KMS-11 (cell line): ENCODE results near the gene MACROD2.

Experiments used
- H2AFZ ChIP-seq: fragments of 200-600 bp; sonication (generic); 2 replicates; pipeline ENCODE4 v1.6.1; 2016; ENCODE audit warnings: antibody characterized with exemption, mixed run types, low read depth
- H3K27ac ChIP-seq: fragments of 200-600 bp; sonication (generic); 2 replicates; pipeline ENCODE4 v1.6.1; 2016; ENCODE audit warnings: mild to moderate bottlenecking, mixed run types
- H3K27me3 ChIP-seq: fragments of 200-600 bp; sonication (generic); 2 replicates; pipeline ENCODE4 v1.6.1; 2017; ENCODE audit warnings: mild to moderate bottlenecking, low read depth, mixed run types, moderate library complexity; ENCODE audit not compliant: insufficient read depth
- H3K36me3 ChIP-seq: fragments of 200-600 bp; sonication (generic); 2 replicates; pipeline ENCODE4 v1.6.1; 2017; ENCODE audit warnings: mild to moderate bottlenecking, mixed run types; ENCODE audit not compliant: insufficient read depth
- H3K4me1 ChIP-seq: fragments of 200-600 bp; sonication (generic); 2 replicates; pipeline ENCODE4 v1.6.1; 2016; ENCODE audit warnings: mild to moderate bottlenecking, low read depth, mixed run types; ENCODE audit not compliant: poor library complexity, severe bottlenecking
- H3K4me2 ChIP-seq: fragments of 200-600 bp; sonication (generic); 2 replicates; pipeline ENCODE4 v1.7.0; 2016; ENCODE audit warnings: mild to moderate bottlenecking, mixed run types
- H3K4me3 ChIP-seq: fragments of 200-600 bp; sonication (generic); IDR thresholded peaks from 2 replicates; pipeline ENCODE4 v1.6.1; 2017; ENCODE audit warnings: low read depth, low read length, mixed read lengths; ENCODE audit not compliant: insufficient read depth
- H3K79me2 ChIP-seq: fragments of 200-600 bp; sonication (generic); 2 replicates; pipeline ENCODE4 v1.6.1; 2016; ENCODE audit warnings: low read depth, mixed run types; ENCODE audit not compliant: insufficient read depth
- H3K9ac ChIP-seq: fragments of 200-600 bp; sonication (generic); 2 replicates; pipeline ENCODE4 v1.6.1; 2016; ENCODE audit warnings: mild to moderate bottlenecking, mixed run types
- H4K20me1 ChIP-seq: fragments of 200-600 bp; sonication (generic); 2 replicates; pipeline ENCODE4 v1.6.1; 2016; ENCODE audit warnings: mild to moderate bottlenecking, mixed run types; ENCODE audit not compliant: insufficient read depth
- CTCF ChIP-seq: fragments of 200-600 bp; sonication (generic); conservative IDR thresholded peaks from 2 replicates; pipeline ENCODE4 v1.6.1; 2017; ENCODE audit warnings: low read depth, mild to moderate bottlenecking, antibody characterized with exemption, low read length, moderate library complexity, mixed read lengths

Gene MACROD2

GRCh38 chr20:14879020-14879697, 883.8 kb downstream of the MACROD2 start:
- Histone ChIP-seq H3K9ac (no peak overlapping the region), H3K4me2 (no peak overlapping the region), H3K4me1 (peaks cover 11% of the 10 kb centered on the region), H3K79me2 (no peaks in the 10 kb centered on the region), H3K36me3 (no peaks in the 10 kb centered on the region), H2AFZ (no peak overlapping the region), H4K20me1 (no peaks in the 10 kb centered on the region), H3K4me3 (no peak overlapping the region), H3K27ac (no peak overlapping the region), H3K27me3 (no peaks in the 10 kb centered on the region)
- no peak for TF ChIP-seq CTCF

- H3K4me3 ChIP-seq: no peak overlapping the region
- H4K20me1 ChIP-seq: no peaks in the 10 kb centered on the region
- H3K27ac ChIP-seq: no peak overlapping the region
- no peak for TF ChIP-seq CTCF
- H3K36me3 ChIP-seq: no peaks in the 10 kb centered on the region
- no peak overlapping the region for H3K9ac ChIP-seq
- no peaks in the 10 kb centered on the region for H3K27me3 ChIP-seq
- H2AFZ ChIP-seq: no peak overlapping the region
- H3K79me2 ChIP-seq: no peaks in the 10 kb centered on the region
- H3K4me1 ChIP-seq: peaks cover 11% of the 10 kb centered on the region
- no peak overlapping the region for H3K4me2 ChIP-seq
Observed at GRCh38 chr20:14879839-14880238, 884.5 kb downstream of the MACROD2 start.

- Histone ChIP-seq H3K9ac (no peak overlapping the region), H3K79me2 (no peaks in the 10 kb centered on the region), H4K20me1 (no peaks in the 10 kb centered on the region), H3K4me3 (no peak overlapping the region), H3K4me2 (no peak overlapping the region), H3K27ac (no peak overlapping the region), H3K27me3 (no peaks in the 10 kb centered on the region), H3K4me1 (peaks cover 11% of the 10 kb centered on the region), H3K36me3 (no peaks in the 10 kb centered on the region), H2AFZ (no peak overlapping the region)
- TF ChIP-seq CTCF: no peak
Observed at GRCh38 chr20:14881518-14881917, 886.2 kb downstream of the MACROD2 start.

GRCh38 chr20:14882157-14882556, 886.8 kb downstream of the MACROD2 start:
- no peak overlapping the region for H3K4me2 ChIP-seq
- H3K36me3 ChIP-seq: no peaks in the 10 kb centered on the region
- H3K79me2 ChIP-seq: no peaks in the 10 kb centered on the region
- peaks cover 11% of the 10 kb centered on the region for H3K4me1 ChIP-seq
- no peak for TF ChIP-seq CTCF
- H2AFZ ChIP-seq: no peak overlapping the region
- no peaks in the 10 kb centered on the region for H3K27me3 ChIP-seq
- no peaks in the 10 kb centered on the region for H4K20me1 ChIP-seq
- no peak overlapping the region for H3K4me3 ChIP-seq
- no peak overlapping the region for H3K27ac ChIP-seq
- no peak overlapping the region for H3K9ac ChIP-seq
